Right lobe of liver (tissue), 4 donors: ENCODE data around the gene HMGN3.

Experiments
- CTCF ChIP-seq, 4 donors: fragments of 200-600 bp in 3 of 4; fragments of 450-650 bp in 1 of 4; IDR thresholded peaks; one replicate each; pipeline versions ENCODE4 v1.5.1 to v1.8.0; 2016 to 2022; ENCODE audit warnings: antibody characterized with exemption in 4 of 4, mild to moderate bottlenecking in 2 of 4
- POLR2A ChIP-seq: fragments of 450-650 bp; IDR thresholded peaks from one replicate; pipeline ENCODE4 v1.6.1; 2017; ENCODE audit warnings: antibody characterized with exemption, mild to moderate bottlenecking
- donor health status: DM: no; HTN: no; CAD: no.
- donor health status: DM: no; HTN: no; CAD: no.
- donor health status: DM: no; HTN: yes; CAD: no.

- TF ChIP-seq POLR2A (no peak), CTCF (IDR thresholded peaks at IDR 0.05) (peak in 3 of 4 donors; percentile 24 to 41 (median 41))
Observed at GRCh38 chr6:79250107-79250514, 15.6 kb upstream of the HMGN3 start.
